IMR-90 (cell line): ENCODE results near the gene PRM2. TPM values are rescaled to one million over a fixed set of nuclear protein-coding genes. Genes with fewer than 3 reads are reported as not detected.

Source experiments
- ATAC-seq: fragments of 200-7000 bp; cut with Tn5 transposase; 2 replicates; pipeline ENCODE4 v1.9.1; 2020; ENCODE audit warnings: low read depth, mild to moderate bottlenecking, moderate library complexity
- BruUV-seq: library from RNA; stranded (reverse); fragments of 400-500 nt; replicated peaks from 2 replicates; lab custom pipeline; 2021; lab: Mats Ljungman, UMichigan
- CTCF ChIA-PET: fragments of 300-600 bp; formaldehyde crosslinking; extraction: SDS; loops from one replicate; lab custom pipeline; 2021; ENCODE audit warnings: antibody characterized with exemption; lab: Yijun Ruan, JAX
- POLR2A ChIA-PET: fragments of 300-600 bp; sonication (Branson Sonifier 250); formaldehyde crosslinking; loops from one replicate; lab custom pipeline; 2022; ENCODE audit warnings: antibody characterized with exemption; ENCODE audit not compliant: unreplicated experiment; lab: Charles Lee
- DNase-seq: peaks from one replicate; pipeline ENCODE4 v3.0.0; 2013
- H2AFZ ChIP-seq: replicated peaks from 2 replicates; pipeline ENCODE3; 2013; ENCODE audit warnings: low read length, mild to moderate bottlenecking; ENCODE audit not compliant: poor library complexity
- H2AK5ac ChIP-seq: 2 replicates; pipeline ENCODE4 v1.6.1; 2013; ENCODE audit warnings: low read depth, low read length, inconsistent platforms
- H2AK9ac ChIP-seq: replicated peaks from 2 replicates; pipeline ENCODE3; 2013; ENCODE audit warnings: mild to moderate bottlenecking, low read depth, low read length, moderate library complexity; ENCODE audit not compliant: poor library complexity
- H2BK120ac ChIP-seq: 2 replicates; pipeline ENCODE4 v1.6.1; 2013; ENCODE audit warnings: low read depth, low read length, inconsistent platforms
- H2BK15ac ChIP-seq: 3 replicates; pipeline ENCODE4 v1.6.1; 2013; ENCODE audit warnings: low read depth, low read length, inconsistent platforms
- H2BK20ac ChIP-seq: 2 replicates; pipeline ENCODE4 v1.6.1; 2013; ENCODE audit warnings: low read depth, mild to moderate bottlenecking, inconsistent platforms, low read length, moderate library complexity
- H2BK5ac ChIP-seq: 2 replicates; pipeline ENCODE4 v1.6.1; 2013; ENCODE audit warnings: mild to moderate bottlenecking, low read depth, low read length, inconsistent platforms; ENCODE audit not compliant: poor library complexity, severe bottlenecking
- H3K14ac ChIP-seq: replicated peaks from 2 replicates; pipeline ENCODE4 v1.6.1; 2013; ENCODE audit warnings: low read depth, low read length, inconsistent platforms
- H3K18ac ChIP-seq: 2 replicates; pipeline ENCODE4 v1.6.1; 2013; ENCODE audit warnings: low read depth, low read length, control low read depth
- H3K23ac ChIP-seq: 2 replicates; pipeline ENCODE4 v1.6.1; 2013; ENCODE audit warnings: low read depth, low read length, inconsistent platforms
- H3K27ac ChIP-seq: 2 replicates; pipeline ENCODE4 v1.5.1; 2013; ENCODE audit warnings: mild to moderate bottlenecking, control low read depth, low read length; ENCODE audit not compliant: insufficient read depth
- H3K27me3 ChIP-seq: 2 replicates; pipeline ENCODE4 v1.6.1; 2013; ENCODE audit warnings: low read length; ENCODE audit not compliant: control insufficient read depth, insufficient read depth
- H3K36me3 ChIP-seq: 2 replicates; pipeline ENCODE4 v1.6.1; 2013; ENCODE audit warnings: low read length, mixed read lengths; ENCODE audit not compliant: control insufficient read depth, insufficient read depth
- H3K4ac ChIP-seq: 2 replicates; pipeline ENCODE4 v1.6.1; 2013; ENCODE audit warnings: low read depth, low read length, inconsistent platforms
- H3K4me1 ChIP-seq: 2 replicates; pipeline ENCODE4 v1.6.1; 2013; ENCODE audit warnings: low read length, mixed read lengths; ENCODE audit not compliant: control insufficient read depth, insufficient read depth
- H3K4me2 ChIP-seq: 2 replicates; pipeline ENCODE4 v1.6.1; 2013; ENCODE audit warnings: low read depth, mild to moderate bottlenecking, control low read depth, low read length, moderate library complexity
- H3K4me3 ChIP-seq: 2 replicates; pipeline ENCODE4 v1.5.1; 2013; ENCODE audit warnings: low read depth, mild to moderate bottlenecking, control low read depth, low read length, moderate library complexity; ENCODE audit not compliant: insufficient read depth
- H3K56ac ChIP-seq: 2 replicates; pipeline ENCODE4 v1.6.1; 2013; ENCODE audit warnings: low read length, inconsistent platforms; ENCODE audit not compliant: insufficient read depth; ENCODE audit errors: extremely low read depth
- H3K79me1 ChIP-seq, 2 experiments: 2 replicates each; pipeline ENCODE4 v1.6.1; 2013; ENCODE audit warnings: low read length in 2 of 2, inconsistent platforms in 1 of 2, low read depth in 1 of 2
- H3K9ac ChIP-seq: 2 replicates; pipeline ENCODE4 v1.6.1; 2013; ENCODE audit warnings: low read depth, low read length, control low read depth
- H3K9me1 ChIP-seq: 2 replicates; pipeline ENCODE4 v1.6.1; 2013; ENCODE audit warnings: low read length, inconsistent platforms; ENCODE audit not compliant: insufficient read depth
- H3K9me3 ChIP-seq: 2 replicates; pipeline ENCODE4 v1.6.1; 2013; ENCODE audit warnings: low read length; ENCODE audit not compliant: control insufficient read depth, insufficient read depth
- H4K20me1 ChIP-seq: 2 replicates; pipeline ENCODE4 v1.6.1; 2013; ENCODE audit warnings: low read length, inconsistent platforms; ENCODE audit not compliant: insufficient read depth
- H4K5ac ChIP-seq: 2 replicates; pipeline ENCODE4 v1.6.1; 2013; ENCODE audit warnings: mild to moderate bottlenecking, low read depth, low read length, control low read depth
- H4K8ac ChIP-seq, 2 experiments: 2 replicates each; pipeline ENCODE4 v1.6.1; 2013; ENCODE audit warnings: low read depth in 2 of 2, low read length in 2 of 2, control low read depth in 1 of 2, inconsistent platforms in 1 of 2
- H4K91ac ChIP-seq: 2 replicates; pipeline ENCODE4 v1.6.1; 2013; ENCODE audit warnings: low read depth, low read length, inconsistent platforms; ENCODE audit not compliant: insufficient read depth
- CEBPB ChIP-seq: IDR thresholded peaks from 2 replicates; pipeline ENCODE4 v1.6.1; 2012; ENCODE audit warnings: low read depth, low read length, improper control_type of control experiment
- CTCF ChIP-seq: conservative IDR thresholded peaks from 2 replicates; pipeline ENCODE4 v1.5.1; 2012; ENCODE audit warnings: mild to moderate bottlenecking, low read depth, low read length, improper control_type of control experiment
- ELK1 ChIP-seq: fragments of 150-350 bp; IDR thresholded peaks from 2 replicates; pipeline ENCODE4 v1.6.1; 2016; ENCODE audit warnings: low read depth, mild to moderate bottlenecking, low read length, moderate library complexity, borderline replicate concordance
- MAFK ChIP-seq: IDR thresholded peaks from 2 replicates; pipeline ENCODE4 v1.6.1; 2012; ENCODE audit warnings: low read depth, low read length, improper control_type of control experiment
- NFE2L2 ChIP-seq: fragments of 150-350 bp; IDR thresholded peaks from 2 replicates; pipeline ENCODE4 v1.6.1; 2016; ENCODE audit warnings: low read depth, mild to moderate bottlenecking, low read length
- POLR2A ChIP-seq: IDR thresholded peaks from 2 replicates; pipeline ENCODE4 v1.6.1; 2012; ENCODE audit warnings: mild to moderate bottlenecking, low read depth, low read length
- RAD21 ChIP-seq: IDR thresholded peaks from 2 replicates; pipeline ENCODE4 v1.6.1; 2012; ENCODE audit warnings: low read length, improper control_type of control experiment
- RFX5 ChIP-seq: IDR thresholded peaks from 2 replicates; pipeline ENCODE4 v1.8.0; 2012; ENCODE audit warnings: low read depth, mild to moderate bottlenecking, low read length, moderate library complexity
- SMC3 ChIP-seq: fragments of 150-350 bp; IDR thresholded peaks from 2 replicates; pipeline ENCODE4 v1.6.1; 2016; ENCODE audit warnings: low read depth, mild to moderate bottlenecking, antibody characterized with exemption, low read length, moderate library complexity
- WGBS, 2 experiments: methylation state at CpG; one replicate each; pipeline versions ENCODE4 v1.1.5 to v1.1.7; 2013; ENCODE audit warnings: missing lambda C conversion rate in 2 of 2; ENCODE audit not compliant: insufficient read length in 1 of 2; ENCODE audit errors: extremely low coverage in 2 of 2; 5-methylcytosine and 5-hydroxymethylcytosine counted together
- dilution Hi-C: fragments of 300-500 bp; cut with HindIII; formaldehyde crosslinking; loops from one replicate; pipeline ENCODE4 v1.14.3; 2018; ENCODE audit warnings: low sequenced_read_pairs; ENCODE audit not compliant: unreplicated experiment
- in situ Hi-C: fragments of 300-500 bp; cut with MboI; formaldehyde crosslinking; loops from 3 replicates; pipeline ENCODE4 v1.14.3; 2019; ENCODE audit warnings: low sequenced_read_pairs, inconsistent platforms, mixed read lengths
- intact Hi-C: fragments of 100-400 bp; cut with micrococcal nuclease; formaldehyde crosslinking; loops from 2 replicates; pipeline ENCODE4 v1.10.0; 2022
- polyA plus RNA-seq, 3 experiments: library from polyadenylated mRNA; depleted of rRNA; stranded (reverse); fragments of >200 nt; gene quantifications; 2 replicates each; pipeline ENCODE4 v1.2.3, GENCODE V29; 2012; ENCODE audit warnings: low replicate concordance in 1 of 3
- total RNA-seq: library from RNA; depleted of rRNA; stranded (reverse); fragments of >200 nt; gene quantifications from 2 replicates; pipeline ENCODE4 v1.2.3, GENCODE V29; 2012

PRM2 gene
- total and polyA plus RNA-seq, 2 of the 4 experiments (the other 2 are of a cell fraction), result not detected

GRCh38 chr16:11295672-11296071 is 19.4 kb upstream of the PRM2 start:
- Histone ChIP-seq H2BK15ac (no peak overlapping the region), H4K5ac (no peak overlapping the region), H3K9ac (no peak overlapping the region), H4K20me1 (no peaks in the 10 kb centered on the region), H3K23ac (no peak overlapping the region), H3K14ac (no peak overlapping the region), H3K4ac (no peak overlapping the region), H2AFZ (no peak overlapping the region), H2BK120ac (no peak overlapping the region), H4K91ac (no peak overlapping the region), H2AK9ac (no peak overlapping the region), H3K27ac (no peak overlapping the region), H3K4me2 (no peak overlapping the region), H3K9me1 (no peaks in the 10 kb centered on the region), H3K18ac (no peak overlapping the region), H3K56ac (no peak overlapping the region), H2BK5ac (no peak overlapping the region), H3K4me3 (no peak overlapping the region), H3K36me3 (no peaks in the 10 kb centered on the region), H3K9me3 (no peaks in the 10 kb centered on the region), H4K8ac (no peak overlapping the region), H3K27me3 (no peaks in the 10 kb centered on the region), H2AK5ac (no peak overlapping the region), H3K79me1 (no peaks in the 10 kb centered on the region), H2BK20ac (no peak overlapping the region), H3K4me1 (peaks cover 10% of the 10 kb centered on the region)
- WGBS, 2 experiments, result 100% methylated on average over 2 of the region's 4 CpGs; no CpG with 5 or more reads in 1 of the 2 experiments
- no TSS peak for BruUV-seq
- ATAC-seq (no peak), DNase-seq (no peak)
- dilution Hi-C loops, result no loop called here
- TF ChIP-seq RFX5, result no peak
- TF ChIP-seq CEBPB, result no peak
- no peak for TF ChIP-seq NFE2L2
- no peak for TF ChIP-seq RAD21
- no peak for TF ChIP-seq CTCF
- TF ChIP-seq MAFK, result no peak
- no peak for TF ChIP-seq POLR2A
- TF ChIP-seq SMC3, result no peak
- no peak for TF ChIP-seq ELK1
- intact Hi-C loops, result loop anchor here (5.0 kb wide), 1 partner anchor 57 kb away; no protein-coding TSS in a partner anchor
- ChIA-PET CTCF (no interaction called here), POLR2A (no interaction called here)
- in situ Hi-C loops, result no loop called here
